ENCODE data around the gene UST.
"Not testable (repeated sequence)": the region's sequence is repeated elsewhere in the genome, so short reads cannot be mapped to it uniquely, and the experiment has no call there.

Gene UST

GRCh38 chr6:148943451-148943850, 196.6 kb downstream of the UST start:
- no peak for DNase-seq

GRCh38 chr6:148944608-148945007, 197.8 kb downstream of the UST start:
- DNase-seq: no peak

- no peak for DNase-seq
Measured at GRCh38 chr6:148945301-148946021, 198.6 kb downstream of the UST start.

- peak in 57 of 58 donors; percentile 7 to 90 (median 68) for DNase-seq
Measured at GRCh38 chr6:148947621-148948444, 201.0 kb downstream of the UST start.

GRCh38 chr6:148951662-148952061, 204.8 kb downstream of the UST start:
- DNase-seq: no peak

- no peak for DNase-seq
Measured at GRCh38 chr6:148952147-148953035, 205.6 kb downstream of the UST start.

- no peak for DNase-seq
Measured at GRCh38 chr6:148954461-148954860, 207.6 kb downstream of the UST start.

- DNase-seq: no peak
Measured at GRCh38 chr6:148954934-148955333, 208.1 kb downstream of the UST start.

GRCh38 chr6:148955441-148955840, 208.6 kb downstream of the UST start:
- no peak for DNase-seq

GRCh38 chr6:148956163-148956562, 209.3 kb downstream of the UST start:
- DNase-seq: not testable (repeated sequence)

- DNase-seq: no peak
Measured at GRCh38 chr6:148957752-148958151, 210.9 kb downstream of the UST start.

- DNase-seq: no peak
Measured at GRCh38 chr6:148959008-148959407, 212.2 kb downstream of the UST start.

GRCh38 chr6:148959501-148959900, 212.7 kb downstream of the UST start:
- no peak for DNase-seq

- DNase-seq: no peak
Measured at GRCh38 chr6:148962854-148963515, 216.2 kb downstream of the UST start.

GRCh38 chr6:148963738-148964137, 216.9 kb downstream of the UST start:
- no peak for DNase-seq

GRCh38 chr6:148964467-148964866, 217.6 kb downstream of the UST start:
- no peak for DNase-seq

- peak in 3 of 58 donors; percentile 2 to 47 (median 3) for DNase-seq
Measured at GRCh38 chr6:148965287-148965686, 218.5 kb downstream of the UST start.

GRCh38 chr6:148967011-148967520, 220.2 kb downstream of the UST start:
- DNase-seq: peak in 8 of 58 donors; percentile 2 to 52 (median 30)

GRCh38 chr6:148967541-148967956, 220.7 kb downstream of the UST start:
- DNase-seq: peak in 46 of 58 donors; percentile 7 to 73 (median 36)

- DNase-seq: no peak
Measured at GRCh38 chr6:148968771-148969602, 222.2 kb downstream of the UST start.

Data from anterior cingulate cortex (tissue), 58 donors.